ENCODE measurements around the gene CNMD.

The CNMD gene

GRCh38 chr13:52739468-52740071 is at the start of gene CNMD:
TSS of gene CNMD (minus strand) at chr13:52739820. CDS start at chr13:52739701, 119 bp downstream.
- no peak for DNase-seq (ENCODE audit: low read depth)

- DNase-seq (ENCODE audit: low read depth), result no peak
Measured at GRCh38 chr13:52788011-52788410, 48.4 kb upstream of the CNMD start.

GRCh38 chr13:52787235-52787634 is 47.6 kb upstream of the CNMD start:
- DNase-seq (ENCODE audit: low read depth), result no peak

- no peak for DNase-seq (ENCODE audit: low read depth)
Measured at GRCh38 chr13:52786766-52787165, 47.1 kb upstream of the CNMD start.

- DNase-seq (ENCODE audit: low read depth), result no peak
Measured at GRCh38 chr13:52785739-52786138, 46.1 kb upstream of the CNMD start.

GRCh38 chr13:52784591-52785340 is 45.1 kb upstream of the CNMD start:
- DNase-seq (ENCODE audit: low read depth), result no peak

- DNase-seq (ENCODE audit: low read depth), result no peak
Measured at GRCh38 chr13:52783943-52784342, 44.3 kb upstream of the CNMD start.

- no peak for DNase-seq (ENCODE audit: low read depth)
Measured at GRCh38 chr13:52782471-52783448, 43.1 kb upstream of the CNMD start.

- no peak for DNase-seq (ENCODE audit: low read depth)
Measured at GRCh38 chr13:52780611-52781010, 41.0 kb upstream of the CNMD start.

GRCh38 chr13:52780092-52780491 is 40.5 kb upstream of the CNMD start:
- no peak for DNase-seq (ENCODE audit: low read depth)

GRCh38 chr13:52779103-52779502 is 39.5 kb upstream of the CNMD start:
- DNase-seq (ENCODE audit: low read depth), result no peak

- no peak for DNase-seq (ENCODE audit: low read depth)
Measured at GRCh38 chr13:52776726-52777125, 37.1 kb upstream of the CNMD start.

GRCh38 chr13:52775511-52775910 is 35.9 kb upstream of the CNMD start:
- no peak for DNase-seq (ENCODE audit: low read depth)

GRCh38 chr13:52767949-52768516 is 28.4 kb upstream of the CNMD start:
- no peak for DNase-seq (ENCODE audit: low read depth)

- no peak for DNase-seq (ENCODE audit: low read depth)
Measured at GRCh38 chr13:52765611-52766390, 26.2 kb upstream of the CNMD start.

GRCh38 chr13:52760077-52760476 is 20.5 kb upstream of the CNMD start:
- DNase-seq (ENCODE audit: low read depth), result no peak

GRCh38 chr13:52758114-52758513 is 18.5 kb upstream of the CNMD start:
- no peak for DNase-seq (ENCODE audit: low read depth)

GRCh38 chr13:52751196-52751595 is 11.6 kb upstream of the CNMD start:
- DNase-seq (ENCODE audit: low read depth), result no peak

GRCh38 chr13:52750713-52751112 is 11.1 kb upstream of the CNMD start:
- DNase-seq (ENCODE audit: low read depth), result no peak

- DNase-seq (ENCODE audit: low read depth), result no peak
Measured at GRCh38 chr13:52749419-52749818, 9.8 kb upstream of the CNMD start.

- DNase-seq (ENCODE audit: low read depth), result no peak
Measured at GRCh38 chr13:52746141-52746540, 6.5 kb upstream of the CNMD start.

All from GM04504 (cell line).